GM12875 (cell line): Measurements from ENCODE around the gene TUBGCP5.
A peak's percentile ranks its signal among the peaks of the same experiment; 100 is the strongest.

ENCODE experiments used
- H3K4me3 ChIP-seq: one replicate; pipeline ENCODE4 v1.5.1; 2011; ENCODE audit warnings: low read depth, low read length, control low read depth
- TF ChIP-seq, protein P1 (sequence below): IDR thresholded peaks from 2 replicates; pipeline ENCODE4 v1.5.1; 2011; ENCODE audit warnings: low read depth, mild to moderate bottlenecking, control low read depth, inconsistent platforms, low read length, moderate library complexity, borderline replicate concordance; ENCODE audit not compliant: insufficient read depth

TUBGCP5 gene

DNA sequence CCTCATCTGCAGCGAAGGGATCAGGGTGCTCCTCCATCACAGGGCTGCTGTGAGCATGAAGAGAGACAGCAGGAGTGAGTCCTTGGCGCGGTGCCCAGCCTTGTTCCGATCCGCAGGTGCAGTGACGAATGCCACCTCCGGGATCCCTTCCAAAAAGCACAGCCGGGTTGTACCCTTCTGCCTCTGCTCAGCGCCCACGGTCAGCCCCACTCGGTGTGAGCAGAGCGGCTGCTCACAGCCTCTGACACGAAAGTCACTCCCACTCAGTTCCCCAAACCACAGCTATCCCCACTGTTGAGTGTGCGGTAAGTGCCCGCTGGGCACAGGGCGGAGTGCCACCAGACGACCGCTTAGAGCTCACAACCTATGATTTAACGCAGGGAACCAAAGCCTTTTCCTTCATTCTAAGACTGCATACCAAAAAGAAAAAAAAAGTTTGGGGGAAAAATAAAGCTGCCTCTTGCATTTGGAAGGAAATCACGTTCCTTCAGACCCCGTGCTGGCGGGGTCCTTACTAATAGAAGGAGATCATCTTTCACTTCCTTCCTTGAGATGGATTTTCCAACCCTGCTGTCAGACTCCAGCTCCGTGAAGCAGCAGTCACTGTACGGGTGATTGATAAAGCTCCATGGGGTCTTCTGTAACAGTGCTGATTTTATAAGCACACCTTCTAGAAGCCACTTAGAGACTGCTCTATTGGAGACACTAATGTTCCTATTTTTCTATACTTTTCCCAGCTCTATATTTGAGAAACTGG, 34.7 kb upstream of the TUBGCP5 start:
- TF ChIP-seq, protein P1, sequence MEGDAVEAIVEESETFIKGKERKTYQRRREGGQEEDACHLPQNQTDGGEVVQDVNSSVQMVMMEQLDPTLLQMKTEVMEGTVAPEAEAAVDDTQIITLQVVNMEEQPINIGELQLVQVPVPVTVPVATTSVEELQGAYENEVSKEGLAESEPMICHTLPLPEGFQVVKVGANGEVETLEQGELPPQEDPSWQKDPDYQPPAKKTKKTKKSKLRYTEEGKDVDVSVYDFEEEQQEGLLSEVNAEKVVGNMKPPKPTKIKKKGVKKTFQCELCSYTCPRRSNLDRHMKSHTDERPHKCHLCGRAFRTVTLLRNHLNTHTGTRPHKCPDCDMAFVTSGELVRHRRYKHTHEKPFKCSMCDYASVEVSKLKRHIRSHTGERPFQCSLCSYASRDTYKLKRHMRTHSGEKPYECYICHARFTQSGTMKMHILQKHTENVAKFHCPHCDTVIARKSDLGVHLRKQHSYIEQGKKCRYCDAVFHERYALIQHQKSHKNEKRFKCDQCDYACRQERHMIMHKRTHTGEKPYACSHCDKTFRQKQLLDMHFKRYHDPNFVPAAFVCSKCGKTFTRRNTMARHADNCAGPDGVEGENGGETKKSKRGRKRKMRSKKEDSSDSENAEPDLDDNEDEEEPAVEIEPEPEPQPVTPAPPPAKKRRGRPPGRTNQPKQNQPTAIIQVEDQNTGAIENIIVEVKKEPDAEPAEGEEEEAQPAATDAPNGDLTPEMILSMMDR: no peak
- no peak overlapping the region for H3K4me3 ChIP-seq

DNA sequence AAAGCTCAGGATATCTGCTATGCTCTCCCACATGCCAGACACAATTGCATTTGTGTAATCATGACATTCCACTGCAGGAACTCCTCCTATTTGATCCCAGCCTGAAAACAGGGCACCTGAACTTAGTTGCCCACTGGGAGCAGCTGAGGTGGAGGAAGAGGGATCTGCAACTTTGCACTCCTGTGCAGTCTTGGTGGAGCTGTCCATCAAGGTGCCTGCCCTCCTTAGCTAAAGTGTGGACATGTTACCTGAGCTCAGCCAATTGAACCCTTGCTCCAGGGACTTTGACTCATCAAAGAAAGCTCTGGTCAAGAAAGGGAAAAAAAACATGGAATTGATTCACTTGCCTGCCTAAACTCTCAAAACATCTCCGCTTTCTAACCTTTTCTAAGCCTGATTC, 33.3 kb upstream of the TUBGCP5 start:
- TF ChIP-seq, protein P1: no peak
- no peak overlapping the region for H3K4me3 ChIP-seq

DNA sequence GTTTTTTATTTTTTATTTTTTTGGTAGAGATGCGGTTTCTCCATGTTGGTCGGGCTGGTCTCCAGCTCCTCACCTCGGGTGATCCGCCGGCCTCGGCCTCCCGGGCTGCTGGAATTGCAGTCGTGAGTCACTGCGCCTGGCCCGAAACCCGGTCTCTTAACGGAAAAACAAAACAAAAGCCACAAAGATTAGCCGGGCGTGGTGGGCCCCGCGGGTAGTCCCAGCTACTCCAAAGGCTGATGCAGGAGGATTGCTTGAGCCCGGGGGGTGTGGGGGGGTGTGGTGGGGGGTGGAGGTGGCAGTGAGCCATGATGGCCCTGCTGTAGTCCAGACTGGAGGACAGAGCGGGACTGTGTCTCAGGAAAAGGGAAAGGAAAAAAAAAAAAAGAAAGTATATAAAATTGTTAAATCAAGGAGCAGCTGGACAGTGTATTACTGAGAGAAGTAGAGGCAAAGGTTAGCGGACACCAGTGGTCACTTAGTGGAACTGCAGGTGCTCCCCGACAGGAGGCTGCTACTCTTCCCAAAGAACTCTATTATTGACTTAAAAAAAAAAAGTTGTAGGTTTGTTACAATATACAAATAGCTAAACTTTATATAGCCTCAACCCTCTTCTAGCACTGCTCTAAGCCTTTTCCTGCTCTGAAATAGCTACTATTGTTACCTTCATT, 30.3 kb upstream of the TUBGCP5 start:
- TF ChIP-seq, protein P1: peak; percentile 6; the same call in 1 of the 2 replicates

DNA sequence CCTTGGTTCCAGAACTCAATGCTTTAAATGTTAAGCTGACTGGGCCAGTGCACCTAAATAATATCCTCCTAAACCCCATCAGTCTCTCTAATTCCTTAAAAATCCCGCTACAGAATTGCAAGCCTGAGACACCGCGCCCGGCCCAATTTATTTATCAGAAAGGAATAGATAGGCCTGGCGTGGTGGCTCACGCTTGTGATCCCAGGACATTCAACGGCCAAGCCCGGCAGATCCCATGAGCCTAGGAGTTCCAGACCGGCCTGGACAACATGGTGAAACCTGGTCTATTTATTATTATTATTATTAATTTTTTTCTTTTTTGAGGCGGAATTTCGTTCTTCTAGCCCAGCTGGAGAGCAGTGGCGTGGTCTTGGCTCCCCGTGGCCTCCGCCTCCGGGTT, 28.0 kb upstream of the TUBGCP5 start:
- TF ChIP-seq, protein P1: no peak

More for the DNA sequence above, 30.3 kb upstream of the TUBGCP5 start:
- no peak overlapping the region for H3K4me3 ChIP-seq

DNA sequence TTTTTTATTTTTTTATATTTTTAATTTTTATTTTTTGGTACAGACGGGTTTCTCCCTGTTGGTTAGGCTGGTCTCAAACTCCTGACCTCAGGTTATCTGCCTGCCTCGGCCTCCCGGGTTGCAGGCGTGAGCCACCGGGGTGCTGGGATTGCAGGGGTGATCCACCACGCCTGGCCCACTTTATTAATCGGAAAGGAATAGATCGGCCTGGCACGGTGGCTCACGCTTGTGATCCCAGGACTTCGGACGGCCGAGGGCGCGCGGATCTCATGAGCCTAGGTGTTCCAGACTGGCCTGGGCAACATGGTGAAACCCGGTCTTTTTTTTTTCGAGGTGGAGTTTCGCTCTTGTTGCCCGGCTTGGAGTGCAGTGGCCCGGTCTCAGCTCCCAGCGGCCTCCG, 26.5 kb upstream of the TUBGCP5 start:
- no peak overlapping the region for H3K4me3 ChIP-seq
- TF ChIP-seq, protein P1: no peak

More for the DNA sequence above, 28.0 kb upstream of the TUBGCP5 start:
- no peak overlapping the region for H3K4me3 ChIP-seq

DNA sequence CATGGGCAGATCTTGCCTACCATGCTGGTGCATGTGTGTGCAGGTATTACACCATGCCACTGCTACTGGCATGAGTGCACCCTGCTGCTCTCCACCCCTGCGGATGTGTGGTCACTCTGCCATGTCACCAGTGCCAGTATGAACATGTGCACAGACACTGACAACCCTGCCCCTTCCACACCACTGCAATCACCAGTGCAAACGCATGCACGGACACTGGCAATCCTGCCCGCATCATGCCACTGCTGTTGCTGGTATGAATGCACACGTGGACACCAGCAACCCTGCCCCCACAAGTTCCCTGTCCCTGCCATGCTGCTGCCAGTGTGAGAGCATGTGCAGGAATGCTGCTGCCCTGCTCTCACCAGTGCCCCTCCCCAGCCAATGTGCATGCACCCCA, 24.8 kb upstream of the TUBGCP5 start:
- no peak overlapping the region for H3K4me3 ChIP-seq
- TF ChIP-seq, protein P1: no peak

DNA sequence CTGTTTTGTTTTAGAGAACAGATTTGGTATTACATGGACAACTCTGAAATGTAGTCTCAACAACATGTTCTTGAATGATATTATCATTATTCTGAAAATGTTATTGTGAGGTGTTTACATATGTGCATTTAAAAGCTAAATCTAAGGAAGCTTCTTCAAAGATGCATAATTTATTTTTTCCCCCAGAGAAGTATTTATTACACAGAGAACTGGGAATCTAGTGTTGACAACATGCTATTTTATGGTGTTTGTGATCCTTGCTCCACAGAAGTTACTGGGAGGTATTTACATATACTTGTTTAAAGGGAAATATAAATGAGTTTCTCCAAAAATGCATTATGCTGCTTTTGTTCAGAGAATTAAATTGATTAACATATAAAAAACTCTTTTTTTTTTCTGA, 18.3 kb upstream of the TUBGCP5 start:
- TF ChIP-seq, protein P1: no peak
- H3K4me3 ChIP-seq: no peak overlapping the region
